ENCODE data around the gene GPHN.
"Not testable (repeated sequence)": the region's sequence is repeated elsewhere in the genome, so short reads cannot be mapped to it uniquely, and the experiment has no call there.

The GPHN gene

DNA sequence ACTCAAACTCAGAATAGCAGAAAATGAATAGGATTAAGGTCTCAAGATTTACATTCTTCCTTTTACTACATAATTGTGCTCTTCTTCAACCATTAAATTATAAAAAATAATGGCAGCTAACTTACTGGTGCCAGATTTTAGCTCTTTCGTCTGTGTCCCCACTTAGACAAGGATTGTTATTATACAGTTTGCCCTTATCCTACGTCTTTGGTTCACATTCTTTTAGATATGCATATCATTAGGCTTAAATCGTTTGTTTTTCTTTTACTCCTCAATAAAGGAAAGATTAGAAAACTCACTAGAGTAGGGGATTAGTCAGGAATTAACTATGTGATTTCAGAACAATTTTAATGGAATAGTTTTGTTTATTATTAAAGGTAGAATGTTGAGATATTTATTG lies 551.6 kb downstream of the GPHN start:
- peak; percentile 62 for DNase-seq (ENCODE audit: low read depth)

DNA sequence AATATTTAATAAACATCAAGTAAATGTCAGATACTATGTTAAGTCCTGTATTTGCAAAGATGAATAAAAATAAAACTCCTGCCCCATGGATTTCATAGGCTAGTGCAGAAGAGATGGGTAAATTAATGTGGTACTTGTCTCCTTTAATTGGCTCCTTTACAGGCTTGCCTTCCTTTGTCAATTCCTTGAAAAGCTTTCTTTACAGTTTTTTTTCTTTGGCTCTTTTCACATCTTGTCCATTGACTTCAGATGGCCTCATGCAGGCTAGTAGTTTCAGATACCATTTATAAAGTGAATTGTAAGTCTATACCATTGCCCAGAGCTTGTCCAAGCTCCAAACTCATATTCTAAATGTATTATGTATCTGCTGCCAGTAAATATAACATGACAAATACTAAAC lies 552.6 kb downstream of the GPHN start:
- DNase-seq (ENCODE audit: low read depth) = no peak

DNA sequence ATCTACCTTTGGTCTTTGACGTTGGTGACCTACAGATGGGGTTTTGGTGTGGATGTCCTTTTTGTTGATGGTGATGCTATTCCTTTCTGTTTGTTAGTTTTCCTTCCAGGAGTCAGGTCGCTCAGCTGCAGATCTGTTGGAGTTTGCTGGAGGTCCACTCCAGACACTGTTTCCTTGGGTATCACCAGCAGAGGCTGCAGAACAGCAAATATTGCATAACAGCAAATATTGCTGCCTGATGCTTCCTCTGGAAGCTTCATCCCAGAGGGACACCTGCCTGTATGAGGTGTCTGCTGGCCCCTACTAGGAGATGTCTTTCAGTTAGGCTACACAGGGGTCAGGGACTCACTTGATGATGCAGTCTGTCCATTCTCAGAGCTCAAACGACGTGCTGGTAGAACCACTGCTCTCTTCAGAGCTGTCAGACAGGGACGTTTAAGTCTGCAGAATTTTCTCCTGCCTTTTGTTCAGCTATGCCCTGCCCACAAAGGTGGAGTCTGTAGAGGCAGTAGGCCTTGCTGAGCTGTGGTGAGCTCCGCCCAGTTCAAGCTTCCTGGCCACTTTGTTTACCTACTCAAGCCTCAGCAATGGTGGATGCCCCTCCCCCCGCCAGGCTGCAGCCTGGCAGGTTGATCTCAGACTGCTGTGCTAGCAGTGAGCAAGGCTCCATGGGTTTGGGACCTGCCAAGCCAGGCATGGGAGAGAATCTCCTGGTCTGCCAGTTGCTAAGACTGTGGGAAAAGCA lies 559.3 kb downstream of the GPHN start:
- DNase-seq (ENCODE audit: low read depth) = not testable (repeated sequence)

DNA sequence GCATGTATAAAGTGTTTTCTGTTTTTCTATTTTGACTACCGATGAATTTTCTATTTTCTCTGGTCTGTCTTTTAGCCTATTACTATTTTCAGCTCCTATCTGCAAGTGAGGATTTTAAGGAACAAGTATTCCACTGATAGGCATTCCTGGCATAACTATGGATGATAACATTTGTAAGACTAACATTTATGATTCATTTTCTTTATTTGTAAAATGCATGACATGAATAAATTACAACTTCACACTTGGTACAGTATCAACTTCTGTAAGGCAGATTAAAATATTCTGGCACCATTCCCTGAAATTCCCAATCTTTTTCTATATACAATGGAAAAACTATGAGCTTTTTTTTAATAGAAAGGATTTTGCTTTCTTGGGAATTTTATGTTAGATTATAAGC lies 560.3 kb downstream of the GPHN start:
- peak; percentile 57 for DNase-seq (ENCODE audit: low read depth)

- no peak for DNase-seq (ENCODE audit: low read depth)
Measured at GRCh38 chr14:67071506-67071905, 563.6 kb downstream of the GPHN start.

- no peak for DNase-seq (ENCODE audit: low read depth)
Measured at GRCh38 chr14:67077921-67078320, 570.0 kb downstream of the GPHN start.

GRCh38 chr14:67079846-67080245 lies 571.9 kb downstream of the GPHN start:
- no peak for DNase-seq (ENCODE audit: low read depth)

- DNase-seq (ENCODE audit: low read depth) = no peak
Measured at GRCh38 chr14:67108230-67108629, 600.3 kb downstream of the GPHN start.

DNA sequence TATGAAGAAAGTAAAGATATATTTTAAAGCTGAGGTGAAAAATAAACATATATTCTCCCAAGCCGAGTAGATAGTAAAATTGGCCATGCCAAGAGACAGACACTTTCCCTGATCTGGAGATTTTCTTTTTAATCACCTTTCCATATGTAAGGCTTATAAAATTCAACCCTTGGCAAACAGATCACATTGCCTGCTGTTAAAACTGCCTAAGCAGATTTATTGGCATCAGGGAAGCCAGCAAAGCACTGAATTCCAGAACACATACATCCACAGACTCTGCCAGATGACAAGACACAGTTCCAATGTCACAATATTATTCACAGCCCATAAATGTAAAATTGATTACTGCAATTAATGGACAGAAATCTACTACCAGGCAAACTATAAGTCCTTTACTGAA lies 603.1 kb downstream of the GPHN start:
- DNase-seq (ENCODE audit: low read depth) = no peak

DNA sequence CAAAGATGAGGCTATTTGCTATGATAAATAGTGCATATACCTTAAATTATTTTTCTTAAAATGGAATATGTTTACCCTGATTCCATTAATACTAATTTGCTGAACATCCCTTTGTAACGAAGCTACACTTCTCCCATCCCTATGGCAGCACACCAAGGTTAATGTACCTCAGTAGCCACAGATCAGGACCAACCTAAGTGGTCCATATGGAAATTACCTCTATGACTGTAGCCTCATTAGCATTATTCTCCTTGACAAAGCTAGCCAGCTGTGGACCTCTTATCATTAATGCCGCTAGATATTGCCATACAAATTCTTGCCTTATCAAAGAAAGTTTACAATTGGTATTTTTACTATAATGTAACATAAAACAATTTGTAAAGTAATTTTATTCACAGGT lies 604.4 kb downstream of the GPHN start:
- DNase-seq (ENCODE audit: low read depth) = no peak

- DNase-seq (ENCODE audit: low read depth) = no peak
Measured at GRCh38 chr14:67127174-67127573, 619.2 kb downstream of the GPHN start.

DNA sequence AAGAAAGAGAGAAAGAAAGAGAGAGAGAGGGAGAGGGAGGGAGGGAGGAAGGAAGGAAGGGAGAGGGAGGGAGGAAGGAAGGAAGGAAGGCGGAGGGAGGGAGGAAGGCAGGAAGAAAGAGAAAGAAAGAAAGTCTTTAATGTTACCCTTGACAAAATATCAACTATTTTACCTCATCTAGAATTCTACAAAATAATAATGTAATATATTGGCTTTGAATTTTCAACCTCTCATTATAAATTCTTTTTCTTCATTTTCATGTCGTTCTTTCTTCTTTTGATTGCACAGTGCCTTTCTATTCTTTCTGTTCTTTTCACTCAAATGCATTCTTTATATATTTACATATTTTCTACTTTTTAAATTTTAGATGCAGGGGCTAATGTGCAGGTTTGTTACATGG lies 621.8 kb downstream of the GPHN start:
- DNase-seq (ENCODE audit: low read depth) = no peak

- DNase-seq (ENCODE audit: low read depth) = no peak
Measured at GRCh38 chr14:67131691-67132090, 623.7 kb downstream of the GPHN start.

- no peak for DNase-seq (ENCODE audit: low read depth)
Measured at GRCh38 chr14:67133144-67133543, 625.2 kb downstream of the GPHN start.

GRCh38 chr14:67133595-67134441 lies 625.9 kb downstream of the GPHN start:
- DNase-seq (ENCODE audit: low read depth) = no peak

GRCh38 chr14:67137744-67138371 lies 629.9 kb downstream of the GPHN start:
- DNase-seq (ENCODE audit: low read depth) = peak; percentile 20

DNA sequence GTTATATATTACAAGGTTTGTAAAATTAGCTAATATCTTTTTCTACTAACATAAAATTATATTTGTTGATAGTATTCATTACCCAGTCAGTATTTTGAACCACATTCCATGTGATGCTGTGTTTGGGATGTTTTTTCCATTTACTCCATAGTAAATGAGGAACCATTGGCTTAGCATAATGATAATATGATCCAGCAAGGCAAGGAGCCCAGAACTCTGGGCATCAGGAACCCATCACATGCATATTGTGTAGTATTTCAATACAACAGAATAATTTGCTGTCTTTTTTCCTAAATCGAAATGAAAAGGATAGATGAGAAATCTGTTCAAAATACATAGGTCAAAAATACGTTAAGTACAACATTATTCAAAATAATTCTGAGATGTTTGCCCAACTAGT lies 632.6 kb downstream of the GPHN start:
- DNase-seq (ENCODE audit: low read depth) = no peak

DNA sequence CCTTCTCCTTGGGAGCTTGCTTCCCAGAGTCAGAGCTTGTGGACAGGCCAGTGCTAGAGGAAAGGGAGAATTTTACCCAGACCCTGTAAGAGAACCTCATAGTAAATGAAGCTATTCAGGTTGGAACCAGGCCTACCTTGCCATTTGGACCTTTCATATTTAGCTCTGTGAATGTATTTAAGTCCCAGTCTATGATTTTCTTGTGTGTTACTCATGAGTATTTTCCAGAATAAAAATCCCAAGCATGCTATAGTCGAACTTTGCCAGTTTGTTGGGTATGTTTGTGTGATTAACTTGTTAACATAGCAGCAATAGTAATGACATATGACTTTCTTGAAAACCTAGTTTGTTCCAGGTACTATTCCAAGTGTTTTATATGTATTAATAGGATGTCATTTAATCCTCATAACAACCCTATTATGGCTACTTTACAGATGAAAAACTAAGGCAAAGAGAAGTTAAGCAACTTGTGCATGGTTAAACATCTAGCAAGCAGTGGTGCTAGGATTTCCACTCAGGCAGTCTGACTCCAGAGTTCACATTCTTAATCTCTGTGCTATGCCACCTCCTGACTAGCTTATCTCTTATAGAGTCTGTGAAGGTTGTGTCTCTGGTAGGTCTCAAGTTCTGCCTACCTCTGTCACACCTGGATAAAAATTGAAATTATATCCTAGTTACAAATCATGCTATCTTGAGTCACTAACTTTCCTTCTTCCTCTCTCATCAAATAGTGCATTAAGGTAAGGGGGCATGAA lies 633.4 kb downstream of the GPHN start:
- no peak for DNase-seq (ENCODE audit: low read depth)

GRCh38 chr14:67151082-67151666 lies 643.2 kb downstream of the GPHN start:
- peak; percentile 5 for DNase-seq (ENCODE audit: low read depth)

DNA sequence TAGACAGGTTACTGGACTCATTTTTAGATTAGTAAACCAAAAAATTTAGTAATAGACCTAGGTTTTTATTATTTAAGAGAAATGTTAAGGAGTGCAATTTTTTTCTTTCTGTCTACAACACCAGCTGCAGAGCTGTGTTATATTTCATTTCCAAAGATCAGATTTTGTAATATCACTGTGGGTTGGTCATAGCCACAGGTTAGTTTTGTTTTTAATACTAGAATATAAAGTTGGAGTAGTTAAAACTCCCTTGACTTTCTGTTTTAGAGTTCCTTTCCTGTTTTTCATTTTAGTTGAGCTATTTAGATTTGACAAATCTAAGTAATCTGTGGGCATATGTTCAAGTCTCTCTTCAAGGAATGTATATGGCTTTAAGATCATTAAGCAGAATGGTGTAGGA lies 650.6 kb downstream of the GPHN start:
- DNase-seq (ENCODE audit: low read depth) = no peak

DNA sequence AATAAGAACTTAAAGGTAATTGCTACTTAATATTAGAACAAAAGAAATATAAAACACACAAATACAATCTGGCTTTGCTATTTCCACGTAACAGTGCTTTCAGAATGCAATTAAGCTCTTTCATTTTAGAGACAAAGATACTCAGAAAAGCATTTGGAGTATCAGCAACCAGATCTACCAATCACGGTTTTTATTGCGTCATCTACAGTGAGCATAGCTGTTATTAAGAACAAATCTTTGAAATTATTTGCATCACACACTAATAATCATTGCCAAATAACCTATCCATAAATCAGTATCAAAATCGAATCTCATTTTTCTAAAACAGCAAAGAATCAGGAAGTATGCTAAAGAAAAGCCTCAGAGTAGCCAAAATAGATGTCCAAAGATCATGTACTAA lies 654.4 kb downstream of the GPHN start:
- DNase-seq (ENCODE audit: low read depth) = no peak

DNA sequence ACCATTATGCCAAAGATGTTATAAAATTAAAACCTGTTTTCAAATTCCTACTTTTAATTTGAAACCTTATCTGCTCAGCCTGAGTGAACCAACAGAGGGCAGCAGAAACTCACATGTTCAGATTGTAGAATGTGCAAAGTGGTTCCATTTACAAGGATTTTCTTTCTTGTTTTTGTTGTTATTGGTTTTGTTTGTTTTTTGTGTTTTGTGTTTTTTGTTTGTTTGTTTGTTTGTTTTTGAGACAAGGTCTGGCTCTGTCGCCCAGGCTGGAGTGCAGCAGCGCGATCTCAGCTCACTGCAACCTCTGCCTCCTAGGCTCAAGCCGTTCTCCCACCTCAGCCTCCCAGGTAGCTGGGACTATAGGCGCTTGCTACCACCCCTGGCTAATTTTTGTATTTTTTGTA lies 658.5 kb downstream of the GPHN start:
- peak; percentile 57 for DNase-seq (ENCODE audit: low read depth)

All from EH (cell line).